OCI-LY1 (cell line): ENCODE data around the gene C1orf105.

ENCODE experiments used
- EZH2 ChIP-seq: fragments of 200-600 bp; sonication (generic), shearing (Covaris generic); IDR thresholded peaks from 2 replicates; pipeline ENCODE4 v1.8.0; 2017; ENCODE audit warnings: borderline replicate concordance, mixed run types, mild to moderate bottlenecking, antibody characterized with exemption, low read length, moderate library complexity, mixed read lengths
- TF ChIP-seq, protein P1 (sequence below): fragments of 200-600 bp; sonication (generic), shearing (Covaris generic); IDR thresholded peaks from 2 replicates; pipeline ENCODE4 v1.5.1; 2017; ENCODE audit warnings: mild to moderate bottlenecking, antibody characterized with exemption, low read length, moderate library complexity, mixed read lengths

DNA sequence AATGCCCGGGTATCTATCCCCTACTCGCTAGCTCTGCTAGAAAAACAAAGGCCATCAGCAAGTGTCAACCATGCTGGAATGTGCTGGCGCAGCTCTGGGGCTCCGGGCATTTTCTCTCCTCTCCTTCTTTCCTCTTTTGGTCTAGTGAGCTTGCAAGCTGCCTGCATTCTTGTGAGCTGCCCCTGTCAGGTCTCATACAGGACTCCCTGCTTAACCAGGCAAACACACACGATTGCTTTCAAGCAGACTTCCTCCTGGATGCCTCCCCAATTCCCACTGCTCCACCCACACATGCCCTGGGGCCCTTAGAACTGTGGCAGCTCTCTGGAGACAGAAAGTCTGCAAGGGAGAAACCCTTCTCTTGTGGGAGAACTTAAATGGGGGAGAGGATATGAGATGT, 76.7 kb downstream of the C1orf105 start:
- TF ChIP-seq, protein P1, sequence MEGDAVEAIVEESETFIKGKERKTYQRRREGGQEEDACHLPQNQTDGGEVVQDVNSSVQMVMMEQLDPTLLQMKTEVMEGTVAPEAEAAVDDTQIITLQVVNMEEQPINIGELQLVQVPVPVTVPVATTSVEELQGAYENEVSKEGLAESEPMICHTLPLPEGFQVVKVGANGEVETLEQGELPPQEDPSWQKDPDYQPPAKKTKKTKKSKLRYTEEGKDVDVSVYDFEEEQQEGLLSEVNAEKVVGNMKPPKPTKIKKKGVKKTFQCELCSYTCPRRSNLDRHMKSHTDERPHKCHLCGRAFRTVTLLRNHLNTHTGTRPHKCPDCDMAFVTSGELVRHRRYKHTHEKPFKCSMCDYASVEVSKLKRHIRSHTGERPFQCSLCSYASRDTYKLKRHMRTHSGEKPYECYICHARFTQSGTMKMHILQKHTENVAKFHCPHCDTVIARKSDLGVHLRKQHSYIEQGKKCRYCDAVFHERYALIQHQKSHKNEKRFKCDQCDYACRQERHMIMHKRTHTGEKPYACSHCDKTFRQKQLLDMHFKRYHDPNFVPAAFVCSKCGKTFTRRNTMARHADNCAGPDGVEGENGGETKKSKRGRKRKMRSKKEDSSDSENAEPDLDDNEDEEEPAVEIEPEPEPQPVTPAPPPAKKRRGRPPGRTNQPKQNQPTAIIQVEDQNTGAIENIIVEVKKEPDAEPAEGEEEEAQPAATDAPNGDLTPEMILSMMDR = no peak
- no peak for TF ChIP-seq EZH2
